ENCODE data around the gene CCSER2.
"Not testable (repeated sequence)": the region's sequence is repeated elsewhere in the genome, so short reads cannot be mapped to it uniquely, and the experiment has no call there.

The CCSER2 gene

DNA sequence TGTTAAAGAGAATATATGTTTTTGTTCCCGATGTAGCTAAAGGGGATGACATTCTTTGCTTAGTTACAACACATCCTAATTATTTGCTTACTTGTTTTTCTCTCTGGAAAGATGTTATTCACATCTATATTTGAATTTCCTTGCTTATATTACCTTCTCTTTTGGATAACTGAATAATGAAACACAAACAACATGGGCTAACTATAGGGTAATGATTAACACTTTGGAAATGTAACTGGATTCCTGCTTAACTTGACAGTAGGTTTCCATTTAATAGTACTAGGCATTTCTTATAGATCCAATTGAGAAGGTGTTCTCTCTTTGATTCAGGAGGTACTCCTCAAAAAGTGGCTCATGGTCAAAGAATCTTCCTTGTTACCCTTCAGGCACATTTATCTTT lies 141.1 kb downstream of the CCSER2 start:
- DNase-seq = no peak

DNA sequence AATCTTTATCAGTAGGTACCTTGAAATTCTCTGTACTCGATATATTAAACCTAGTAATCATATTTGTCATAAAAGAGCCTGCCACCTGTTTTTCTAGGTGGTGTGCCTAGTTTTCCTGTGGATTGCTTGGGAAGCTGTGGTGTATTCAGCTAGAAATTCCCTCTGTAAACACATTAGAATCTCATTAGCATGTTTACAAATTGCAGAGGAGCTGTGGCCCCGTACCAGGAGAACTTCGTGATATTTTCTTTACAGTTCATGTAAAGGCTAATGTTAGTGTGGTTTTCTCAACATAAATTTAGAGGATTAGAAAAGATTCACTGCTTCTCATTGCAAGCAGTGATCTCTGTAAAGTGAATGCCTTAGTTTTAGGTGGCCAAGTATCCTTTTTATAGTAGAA lies 144.7 kb downstream of the CCSER2 start:
- no peak for DNase-seq

GRCh38 chr10:84477398-84478128 lies 149.2 kb downstream of the CCSER2 start:
- DNase-seq = no peak

GRCh38 chr10:84478151-84478550 lies 149.8 kb downstream of the CCSER2 start:
- DNase-seq = no peak

DNA sequence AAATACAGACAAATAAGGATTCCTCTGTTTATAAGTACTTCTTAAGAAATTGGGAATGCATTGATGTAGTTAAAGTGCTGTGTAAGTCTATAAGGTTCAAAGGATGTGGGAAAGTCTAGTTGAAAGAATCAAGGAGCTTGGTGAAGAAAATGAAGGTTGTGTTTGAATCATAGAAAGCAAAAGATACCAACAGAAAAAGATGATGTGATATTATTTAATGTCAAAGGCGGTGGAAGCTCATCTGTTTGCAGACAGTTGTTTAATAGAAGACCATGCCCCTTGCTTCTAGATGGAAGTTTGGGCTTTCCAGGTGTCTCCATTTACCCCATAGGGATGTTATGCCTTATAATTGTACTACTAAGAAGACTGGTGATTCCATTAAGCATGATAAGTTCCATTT lies 150.3 kb downstream of the CCSER2 start:
- no peak for DNase-seq

DNA sequence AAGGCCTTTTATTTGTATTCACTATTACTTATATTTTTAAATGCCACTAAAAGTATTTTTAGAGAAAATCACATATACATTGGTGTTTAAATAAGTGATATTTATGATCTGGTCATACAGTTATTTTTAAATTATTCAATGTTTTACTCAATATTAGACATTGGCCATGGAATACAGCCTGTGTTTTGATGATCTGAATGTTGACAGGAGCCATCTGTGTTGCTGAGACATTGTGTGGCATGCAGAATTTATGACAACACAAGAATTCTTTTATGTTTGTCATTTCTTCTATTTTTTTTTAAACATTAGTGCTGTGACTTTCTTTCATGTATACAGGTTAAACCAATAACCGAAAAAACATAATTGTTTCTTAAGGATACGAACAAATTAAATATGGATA lies 156.2 kb downstream of the CCSER2 start:
- DNase-seq = no peak

GRCh38 chr10:84493361-84493760 lies 165.0 kb downstream of the CCSER2 start:
- no peak for DNase-seq

GRCh38 chr10:84493951-84494848 lies 165.8 kb downstream of the CCSER2 start:
- DNase-seq = no peak

DNA sequence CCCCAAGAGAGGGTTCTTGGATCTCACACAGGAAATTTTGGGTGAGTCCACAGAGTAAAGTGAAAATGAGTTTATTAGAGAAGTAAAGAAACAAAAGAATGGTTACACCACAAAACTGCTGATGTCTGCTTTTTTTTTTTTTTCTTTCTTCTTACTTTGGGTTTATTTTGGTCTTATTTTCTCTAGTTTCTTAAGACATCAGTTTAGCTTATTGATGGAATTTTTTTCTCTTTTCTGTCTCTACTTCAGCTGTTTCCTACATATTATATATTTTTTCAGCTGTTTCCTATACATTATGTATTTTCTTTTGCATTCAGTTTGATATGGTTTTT lies 166.4 kb downstream of the CCSER2 start:
- DNase-seq = no peak

- DNase-seq = no peak
Measured at GRCh38 chr10:84497978-84498377, 169.6 kb downstream of the CCSER2 start.

- not testable (repeated sequence) for DNase-seq
Measured at GRCh38 chr10:84499039-84499438, 170.7 kb downstream of the CCSER2 start.

- no peak for DNase-seq
Measured at GRCh38 chr10:84499846-84500245, 171.5 kb downstream of the CCSER2 start.

GRCh38 chr10:84510121-84510520 lies 181.7 kb downstream of the CCSER2 start:
- no peak for DNase-seq

DNA sequence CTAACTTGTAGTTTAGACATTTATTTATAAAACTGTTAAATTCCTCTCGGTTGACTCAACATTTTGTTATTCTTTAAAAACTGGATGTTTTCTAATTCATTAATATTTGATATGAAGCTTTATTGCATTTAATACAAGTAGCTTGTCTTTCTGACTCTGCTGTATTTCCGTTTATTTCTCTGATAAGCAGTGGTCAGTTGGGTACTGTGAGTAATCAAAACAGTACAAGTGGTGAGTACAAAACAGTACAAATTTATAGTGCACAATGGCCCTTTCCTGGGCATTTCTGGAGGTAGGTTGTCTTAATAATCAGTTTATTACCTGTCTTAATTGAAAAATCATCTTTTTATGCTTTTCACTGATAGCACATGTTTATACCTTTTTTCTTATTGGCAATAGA lies 182.7 kb downstream of the CCSER2 start:
- DNase-seq = no peak

GRCh38 chr10:84511709-84512285 lies 183.4 kb downstream of the CCSER2 start:
- no peak for DNase-seq

- no peak for DNase-seq
Measured at GRCh38 chr10:84517554-84517953, 189.2 kb downstream of the CCSER2 start.

DNA sequence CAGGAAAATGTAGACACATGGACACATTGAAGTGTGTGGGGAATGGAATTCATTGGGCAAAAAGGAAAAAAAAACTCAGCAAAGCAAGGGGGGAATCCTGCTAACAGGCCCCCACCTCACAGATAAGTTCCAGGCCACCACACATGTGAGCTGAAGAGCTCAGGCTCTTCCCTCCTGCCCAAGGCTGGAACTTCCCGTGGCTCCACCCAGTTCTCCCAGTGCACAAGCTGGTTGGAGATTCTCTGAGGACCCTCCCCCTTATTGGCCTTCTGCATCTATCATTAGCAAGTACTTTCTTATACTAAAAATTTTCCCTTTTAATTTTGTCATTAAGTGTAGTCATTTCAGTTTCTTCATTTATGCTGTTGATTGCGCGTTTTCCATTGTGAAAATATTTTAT lies 190.8 kb downstream of the CCSER2 start:
- no peak for DNase-seq

GRCh38 chr10:84521013-84521412 lies 192.6 kb downstream of the CCSER2 start:
- DNase-seq = no peak

- DNase-seq = no peak
Measured at GRCh38 chr10:84521468-84521867, 193.1 kb downstream of the CCSER2 start.

- no peak for DNase-seq
Measured at GRCh38 chr10:84522612-84523462, 194.4 kb downstream of the CCSER2 start.

GRCh38 chr10:84523526-84523925 lies 195.1 kb downstream of the CCSER2 start:
- DNase-seq = no peak

DNA sequence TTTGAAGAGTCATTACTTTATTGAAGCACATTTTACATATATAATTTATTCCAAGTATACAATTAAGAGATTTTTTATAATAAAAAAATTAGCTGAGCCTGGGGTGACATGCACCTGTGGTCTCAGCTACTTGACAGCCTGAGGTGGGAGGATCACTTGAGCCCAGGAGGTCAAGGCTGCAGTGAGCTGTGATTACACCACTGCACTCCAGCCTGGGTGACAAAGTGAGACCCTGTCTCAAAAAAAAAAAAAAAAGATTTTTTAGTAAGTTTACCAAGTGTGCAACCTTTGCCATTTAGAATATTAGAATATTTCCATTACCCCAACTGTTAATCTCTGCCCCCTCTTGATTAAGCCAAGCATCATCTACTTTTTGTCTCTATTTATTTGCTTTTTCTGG lies 196.0 kb downstream of the CCSER2 start:
- DNase-seq = no peak
